HG02885 (cell line): Measurements from ENCODE around the gene FUS.
"Not testable (repeated sequence)": the region's sequence is repeated elsewhere in the genome, so short reads cannot be mapped to it uniquely, and the experiment has no call there.

Experiments used
- ATAC-seq: cut with Tn5 transposase; IDR thresholded peaks from one replicate; pipeline ENCODE4 v1.9.1; 2021; ENCODE audit warnings: mild to moderate bottlenecking; ENCODE audit not compliant: unreplicated experiment, poor library complexity

Gene FUS

GRCh38 chr16:31184888-31185287 is 4.9 kb downstream of the FUS start:
- no peak for ATAC-seq

- ATAC-seq, result no peak
Measured at GRCh38 chr16:31185339-31185738, 5.4 kb downstream of the FUS start.

GRCh38 chr16:31186176-31186575 is 6.2 kb downstream of the FUS start:
- ATAC-seq, result no peak

GRCh38 chr16:31186930-31187807 is 7.2 kb downstream of the FUS start:
- ATAC-seq, result no peak

GRCh38 chr16:31187808-31188189 is 7.9 kb downstream of the FUS start:
- no peak for ATAC-seq

- ATAC-seq, result no peak
Measured at GRCh38 chr16:31188450-31189411, 8.8 kb downstream of the FUS start.

GRCh38 chr16:31189412-31189778 is 9.5 kb downstream of the FUS start:
- no peak for ATAC-seq

GRCh38 chr16:31190061-31190460 is 10.1 kb downstream of the FUS start:
- ATAC-seq, result no peak

- no peak for ATAC-seq
Measured at GRCh38 chr16:31190818-31191444, 11.0 kb downstream of the FUS start.

GRCh38 chr16:31191697-31192428 is 11.9 kb downstream of the FUS start:
- no peak for ATAC-seq

GRCh38 chr16:31192856-31193642 is 13.1 kb downstream of the FUS start:
- ATAC-seq, result no peak

GRCh38 chr16:31193874-31194273 is 13.9 kb downstream of the FUS start:
- no peak for ATAC-seq

GRCh38 chr16:31194898-31195297 is 15.0 kb downstream of the FUS start:
- no peak for ATAC-seq

- ATAC-seq, result not testable (repeated sequence)
Measured at GRCh38 chr16:31195861-31196260, 15.9 kb downstream of the FUS start.

GRCh38 chr16:31196324-31197088 is 16.6 kb downstream of the FUS start:
- no peak for ATAC-seq

- no peak for ATAC-seq
Measured at GRCh38 chr16:31198207-31198882, 18.4 kb downstream of the FUS start.

GRCh38 chr16:31199430-31200041 is 19.6 kb downstream of the FUS start:
- ATAC-seq, result no peak

GRCh38 chr16:31200111-31200510 is 20.2 kb downstream of the FUS start:
- not testable (repeated sequence) for ATAC-seq
